Fibroblast of lung (primary cell): Measurements from ENCODE around the gene CRIP1. TPM values are rescaled to one million over a fixed set of nuclear protein-coding genes. Genes with fewer than 3 reads are reported as not detected.

ENCODE experiments used
- DNase-seq, 2 donors: peaks; one replicate each; pipeline versions ENCODE4 v3.0.0 to v3.0.0-alpha.2; 2010; ENCODE audit warnings: low read depth in 2 of 2
- H2AFZ ChIP-seq: 2 replicates; pipeline ENCODE4 v1.5.1; 2012; ENCODE audit warnings: low read length, control low read depth, inconsistent platforms
- H3K27ac ChIP-seq: 2 replicates; pipeline ENCODE4 v1.5.1; 2011; ENCODE audit warnings: low read length, control low read depth; ENCODE audit not compliant: insufficient read depth
- H3K27me3 ChIP-seq: 2 replicates; pipeline ENCODE4 v1.5.1; 2011; ENCODE audit warnings: mild to moderate bottlenecking, low read length; ENCODE audit not compliant: control insufficient read depth, insufficient read depth
- H3K36me3 ChIP-seq: 2 replicates; pipeline ENCODE4 v1.5.1; 2011; ENCODE audit warnings: low read length; ENCODE audit not compliant: control insufficient read depth, insufficient read depth
- H3K4me1 ChIP-seq: 2 replicates; pipeline ENCODE4 v1.5.1; 2011; ENCODE audit warnings: low read length; ENCODE audit not compliant: control insufficient read depth, insufficient read depth; ENCODE audit errors: extremely low read depth
- H3K4me2 ChIP-seq: 2 replicates; pipeline ENCODE4 v1.5.1; 2011; ENCODE audit warnings: low read length, control low read depth; ENCODE audit not compliant: insufficient read depth; ENCODE audit errors: extremely low read depth
- H3K4me3 ChIP-seq, 4 experiments: fragments of 200-600 bp in 1 of 4; sonication (generic) in 1 of 4; replicated peaks in 1 of 4; 2 replicates each; pipeline ENCODE4 v1.5.1; 2011 to 2016; ENCODE audit warnings: low read length in 4 of 4, low read depth in 3 of 4, mild to moderate bottlenecking in 3 of 4, control low read depth in 2 of 4, inconsistent platforms in 1 of 4, mixed read lengths in 1 of 4; ENCODE audit not compliant: insufficient read depth in 1 of 4; ENCODE audit errors: control extremely low read depth in 1 of 4
- H3K79me2 ChIP-seq: 2 replicates; pipeline ENCODE4 v1.5.1; 2012; ENCODE audit warnings: mild to moderate bottlenecking, low read length, inconsistent platforms; ENCODE audit not compliant: control insufficient read depth, insufficient read depth
- H3K9ac ChIP-seq: 2 replicates; pipeline ENCODE4 v1.5.1; 2011; ENCODE audit warnings: mild to moderate bottlenecking, low read length, control low read depth; ENCODE audit not compliant: insufficient read depth
- H3K9me3 ChIP-seq: 2 replicates; pipeline ENCODE4 v1.5.1; 2012; ENCODE audit warnings: low read depth, low read length; ENCODE audit not compliant: control insufficient read depth, insufficient read depth
- H4K20me1 ChIP-seq: 2 replicates; pipeline ENCODE4 v1.5.1; 2011; ENCODE audit warnings: low read length; ENCODE audit not compliant: control insufficient read depth, insufficient read depth; ENCODE audit errors: extremely low read depth
- CTCF ChIP-seq, 2 donors: IDR thresholded peaks in 1 of 2; conservative IDR thresholded peaks in 1 of 2; 1 replicate in 1 of 2; 2 replicates in 1 of 2; pipeline ENCODE4 v1.5.1; 2011 to 2012; ENCODE audit warnings: low read length in 2 of 2, control low read depth in 1 of 2, inconsistent platforms in 1 of 2, low read depth in 1 of 2, mild to moderate bottlenecking in 1 of 2
- EZH2 ChIP-seq: IDR thresholded peaks from 2 replicates; pipeline ENCODE4 v1.5.1; 2012; ENCODE audit warnings: low read length, control low read depth, mild to moderate bottlenecking; ENCODE audit errors: missing control alignments
- polyA minus RNA-seq: library from RNA; depleted of rRNA, polyadenylated mRNA; stranded (reverse); fragments of >200 nt; gene quantifications from 2 replicates; pipeline ENCODE4 v1.2.3, GENCODE V29; 2011; ENCODE audit warnings: low replicate concordance
- polyA plus RNA-seq, 2 donors: library from polyadenylated mRNA; depleted of rRNA in 1 of 2; stranded (reverse) in 1 of 2; unstranded in 1 of 2; fragments of >200 nt; gene quantifications; 2 replicates each; pipeline ENCODE4 v1.2.1, GENCODE V29; 2011 to 2012; ENCODE audit warnings: missing spikeins in 1 of 2
- total RNA-seq: library from RNA; depleted of rRNA; stranded (reverse); fragments of >200 nt; gene quantifications from 2 replicates; pipeline ENCODE4 v1.2.1, GENCODE V29; 2014

Gene CRIP1
- total RNA-seq (1.3 and 3.0 TPM in 2 replicates), polyA plus RNA-seq (2.5 and 5.2 TPM in 2 replicates), polyA minus RNA-seq (1.0 TPM in 1 of 2 replicates, not detected in the other)
- polyA plus RNA-seq (2012): 13.1 and 29.6 TPM in 2 replicates

GRCh38 chr14:105486163-105486973, at the start of gene CRIP1:
TSS of gene CRIP1 (plus strand) at chr14:105486886. CDS start at chr14:105487260, 374 bp downstream.
- no peak for DNase-seq
- H3K27ac ChIP-seq: no peak within 1 kb of the TSS
- no peaks in the 10 kb centered on the region for H3K9me3 ChIP-seq
- peak within 1 kb of the TSS in 1 of 4 experiments; percentile 27 for H3K4me3 ChIP-seq
- no peaks in the 10 kb centered on the region for H3K36me3 ChIP-seq
- TF ChIP-seq EZH2: peak; percentile 68
- TF ChIP-seq CTCF (conservative IDR thresholded peaks at IDR 0.05 in 1 of 2, IDR thresholded peaks at IDR 0.05 in 1 of 2; ENCODE audit: low read depth in 1 of 2, low read length in 2 of 2): no peak
- H3K9ac ChIP-seq: peak within 1 kb of the TSS; percentile 37
- no peak within 1 kb of the TSS for H2AFZ ChIP-seq
- H3K4me2 ChIP-seq: peak within 1 kb of the TSS; percentile 64
- no peaks in the 10 kb centered on the region for H4K20me1 ChIP-seq
- H3K4me1 ChIP-seq: peaks cover 11% of the 10 kb centered on the region
- no peaks in the 10 kb centered on the region for H3K79me2 ChIP-seq
- peaks cover 19% of the 10 kb centered on the region for H3K27me3 ChIP-seq

GRCh38 chr14:105436891-105437722, 49.6 kb upstream of the CRIP1 start:
- no peak overlapping the region for H3K27ac ChIP-seq
- no peak overlapping the region for H3K9ac ChIP-seq
- no peaks in the 10 kb centered on the region for H3K9me3 ChIP-seq
- H3K27me3 ChIP-seq: no peaks in the 10 kb centered on the region
- H3K4me2 ChIP-seq: no peak overlapping the region
- TF ChIP-seq EZH2: no peak
- no peak for TF ChIP-seq CTCF (conservative IDR thresholded peaks at IDR 0.05 in 1 of 2, IDR thresholded peaks at IDR 0.05 in 1 of 2; ENCODE audit: low read depth in 1 of 2, low read length in 2 of 2)
- no peaks in the 10 kb centered on the region for H4K20me1 ChIP-seq
- no peaks in the 10 kb centered on the region for H3K4me1 ChIP-seq
- peaks cover 6% of the 10 kb centered on the region for H3K36me3 ChIP-seq
- no peak overlapping the region for H2AFZ ChIP-seq
- H3K79me2 ChIP-seq: peaks cover 61% of the 10 kb centered on the region
- no peak overlapping the region for H3K4me3 ChIP-seq
- DNase-seq: no peak
